T-helper 2 cell treated with Interferon-gamma antibody and Interleukin-4, amounts not matched to agents 100 ng/mL and 5 ng/mL, for 36 hours (primary cell): Measurements from ENCODE around the gene HOTAIR. TPM values are rescaled to one million over a fixed set of nuclear protein-coding genes. Genes with fewer than 3 reads are reported as not detected.

ENCODE experiments used
- intact Hi-C: fragments of 100-400 bp; cut with micrococcal nuclease; formaldehyde crosslinking; loops from one replicate; pipeline ENCODE4 v1.15.1; 2023
- total RNA-seq: library from RNA; stranded (reverse); gene quantifications from 2 replicates; pipeline ENCODE4 v1.2.3, GENCODE V29; 2022

HOTAIR gene
- total RNA-seq, 1 donor from 2014 or later: not detected

DNA sequence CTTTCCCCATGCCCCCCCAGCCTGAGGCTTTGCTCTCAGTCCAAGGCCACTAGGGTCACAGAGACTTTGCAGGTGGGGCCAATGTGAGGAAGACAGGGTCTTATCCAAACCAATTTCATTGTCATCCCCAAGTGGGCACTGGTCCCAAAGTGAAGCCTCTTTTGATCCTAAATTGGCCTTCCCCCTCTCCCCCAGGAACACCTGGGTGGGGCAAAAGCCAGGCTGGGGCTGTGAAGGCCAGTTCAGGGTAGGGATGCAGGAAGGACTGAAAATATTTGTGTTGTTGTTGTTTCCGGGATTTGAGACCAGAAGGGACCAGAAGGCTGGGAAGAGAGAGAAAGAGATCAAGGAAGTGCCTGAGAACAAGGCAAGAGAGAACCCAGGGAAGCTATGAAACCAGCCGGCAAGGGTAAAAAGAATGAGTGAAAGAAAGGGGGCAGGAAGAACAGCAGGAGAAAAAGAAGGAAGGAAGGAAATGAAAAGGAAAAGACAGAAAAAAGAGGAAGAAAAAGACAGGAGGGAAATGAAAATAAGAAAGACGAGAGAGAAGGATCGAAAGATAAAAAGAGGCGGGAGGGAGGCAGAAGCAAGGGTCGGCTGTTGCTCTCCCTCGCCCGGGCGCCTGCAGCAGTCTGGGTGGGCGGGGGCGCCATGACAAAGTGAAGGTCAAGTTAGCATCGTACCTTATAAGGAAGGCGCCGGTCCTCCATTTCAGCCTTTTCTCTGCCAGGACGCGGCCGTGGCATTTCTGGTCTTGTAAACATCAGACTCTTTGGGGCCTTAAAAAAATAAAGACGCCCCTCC is 9.3 kb downstream of the HOTAIR start:
- intact Hi-C loops: no loop called here

DNA sequence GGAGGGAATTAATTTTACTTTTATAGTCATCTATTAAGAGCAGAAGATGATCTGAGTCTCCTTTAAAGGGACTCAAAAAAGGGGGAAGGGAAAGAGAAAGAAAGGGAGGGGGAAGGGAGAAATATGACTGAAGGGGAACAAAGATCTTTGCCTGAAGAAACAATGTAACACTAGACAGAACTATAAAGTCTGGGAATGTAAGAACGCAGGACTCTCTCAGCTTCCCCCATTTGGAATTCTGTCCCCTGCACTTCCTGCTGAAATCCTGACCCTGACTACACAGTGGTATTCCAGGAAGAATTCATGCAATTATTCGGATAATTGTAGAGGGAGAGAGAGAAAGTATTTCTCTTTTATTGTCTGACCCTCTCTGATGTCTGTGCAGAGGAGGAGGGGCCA is 10.4 kb downstream of the HOTAIR start:
- intact Hi-C loops: loop anchor here (5.0 kb wide), 1 partner anchor 88 kb away; the partner anchor contains the start of gene HOXC4

- intact Hi-C loops: loop anchor here (5.0 kb wide), 1 partner anchor 89 kb away; the partner anchor contains the start of gene HOXC4
Observed at GRCh38 chr12:53963434-53964314, 11.1 kb downstream of the HOTAIR start.

GRCh38 chr12:53963005-53963404 is 11.7 kb downstream of the HOTAIR start:
- intact Hi-C loops: loop anchor here (5.0 kb wide), 1 partner anchor 89 kb away; the partner anchor contains the start of gene HOXC4

DNA sequence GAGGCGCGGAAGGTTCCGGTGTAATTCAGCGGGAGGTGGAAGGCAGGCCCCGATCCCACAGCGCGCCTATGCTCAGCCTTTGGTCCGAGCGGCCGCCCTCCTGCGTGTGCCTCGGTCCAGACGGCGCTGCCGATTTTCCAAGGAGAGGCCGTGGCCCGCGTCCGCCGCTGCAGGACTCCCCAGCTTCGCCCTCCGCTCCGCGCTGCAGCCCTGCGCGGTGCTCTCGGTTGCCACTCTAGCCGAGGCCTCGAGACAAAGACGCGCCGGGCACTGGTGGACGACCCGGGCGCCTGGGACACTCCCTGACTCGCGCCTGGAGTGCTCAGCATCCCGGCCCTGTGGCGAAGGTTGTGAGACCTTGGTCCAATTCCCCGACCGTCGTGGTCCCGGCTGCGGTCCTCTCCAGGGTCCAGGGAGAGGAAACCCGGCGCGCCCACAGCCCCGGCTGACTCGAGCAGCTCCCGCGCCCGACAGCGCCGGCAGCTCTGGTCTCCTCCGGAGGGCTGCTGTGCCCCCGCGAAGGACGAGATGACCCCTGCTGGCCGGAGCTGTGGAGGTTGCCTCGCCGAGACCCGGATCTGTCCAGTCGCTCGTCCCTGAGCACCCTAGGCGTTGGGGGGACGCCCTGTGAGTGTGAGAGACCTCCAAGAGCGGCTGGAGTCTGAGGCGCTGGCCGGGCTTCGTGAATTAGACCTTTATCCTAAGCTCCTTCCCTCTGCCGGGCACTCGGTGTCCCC is 13.6 kb downstream of the HOTAIR start:
- intact Hi-C loops: loop anchor here (5.0 kb wide), 1 partner anchor 91 kb away; the partner anchor contains the start of gene HOXC4

DNA sequence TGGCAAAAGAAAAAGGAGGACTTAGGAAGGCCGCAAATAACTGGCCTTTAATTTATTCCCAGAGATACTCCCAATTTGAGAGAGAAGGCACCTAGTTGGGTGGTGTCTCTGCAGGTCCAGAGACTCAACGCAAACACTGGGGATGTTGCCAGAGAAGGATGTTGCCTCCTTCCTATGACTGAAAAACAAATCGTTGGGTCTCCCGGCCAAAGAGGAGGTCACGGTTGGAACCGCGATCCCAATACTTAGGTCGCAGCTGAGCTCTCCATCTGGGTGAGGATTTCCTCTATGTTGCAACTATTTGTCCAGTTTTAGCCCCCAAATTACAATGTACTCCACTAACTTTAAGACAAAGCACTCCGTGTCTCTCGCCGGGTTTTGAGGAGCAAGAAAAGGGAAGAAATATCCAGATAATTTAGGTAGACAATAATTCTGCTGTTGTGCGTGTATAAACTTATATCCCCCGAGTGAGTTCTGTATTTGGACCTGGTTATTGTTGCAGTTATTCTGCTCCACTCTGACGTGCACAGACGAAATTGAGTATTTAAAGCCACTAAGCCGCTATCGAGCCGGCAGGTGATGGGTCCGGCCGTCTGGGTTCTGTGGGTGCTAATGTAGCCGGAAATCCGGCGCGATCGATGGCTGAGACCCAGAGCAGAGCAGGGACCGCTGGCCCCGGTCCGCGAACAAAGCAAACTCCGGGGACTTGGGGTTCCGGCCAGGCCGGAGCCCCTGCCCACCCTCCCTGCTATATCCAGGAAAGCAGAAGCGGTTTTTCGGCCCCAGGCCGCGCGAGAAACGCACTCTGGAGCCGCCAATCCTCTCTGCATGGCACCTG is 14.3 kb downstream of the HOTAIR start:
- intact Hi-C loops: loop anchor here (5.0 kb wide), 1 partner anchor 92 kb away; the partner anchor contains the start of gene HOXC4

DNA sequence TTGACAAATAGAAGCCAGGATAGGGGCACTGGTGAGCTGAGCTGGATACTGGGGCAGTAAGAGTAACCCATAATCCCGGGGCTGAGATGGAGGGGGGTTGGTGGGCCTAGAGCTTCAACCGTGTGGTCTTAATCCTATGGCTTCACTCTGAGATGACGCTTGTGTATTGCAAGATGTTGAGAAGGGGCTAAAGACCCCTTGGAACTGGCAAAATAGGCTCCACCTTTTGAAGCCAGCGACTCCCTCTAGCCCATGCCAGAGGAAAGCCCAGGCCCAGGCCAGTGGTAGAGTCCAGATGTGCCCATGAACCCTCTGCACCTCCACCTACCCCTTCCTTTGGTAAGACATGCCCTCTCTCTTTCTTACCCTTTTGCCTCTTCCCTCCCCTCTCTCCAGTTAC is 15.4 kb downstream of the HOTAIR start:
- intact Hi-C loops: no loop called here

DNA sequence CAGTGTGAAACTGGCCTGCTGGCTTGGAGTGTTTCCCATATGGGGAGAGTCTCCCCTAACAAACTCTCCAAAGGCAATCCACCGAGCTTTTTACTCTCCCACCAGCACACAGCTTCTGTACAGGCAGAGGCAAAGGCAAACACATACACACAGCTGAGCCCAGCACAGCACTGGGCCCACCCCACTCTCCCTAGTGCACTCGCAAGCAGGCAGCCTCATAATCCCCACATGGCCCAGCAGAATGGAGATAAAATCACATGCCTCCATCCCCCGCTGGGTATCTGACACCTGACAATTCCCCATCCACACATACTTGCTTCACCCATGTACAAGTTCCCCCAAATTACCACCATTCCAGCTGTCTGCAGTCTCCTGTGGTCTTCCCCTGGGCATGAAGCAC is 16.6 kb downstream of the HOTAIR start:
- intact Hi-C loops: no loop called here

DNA sequence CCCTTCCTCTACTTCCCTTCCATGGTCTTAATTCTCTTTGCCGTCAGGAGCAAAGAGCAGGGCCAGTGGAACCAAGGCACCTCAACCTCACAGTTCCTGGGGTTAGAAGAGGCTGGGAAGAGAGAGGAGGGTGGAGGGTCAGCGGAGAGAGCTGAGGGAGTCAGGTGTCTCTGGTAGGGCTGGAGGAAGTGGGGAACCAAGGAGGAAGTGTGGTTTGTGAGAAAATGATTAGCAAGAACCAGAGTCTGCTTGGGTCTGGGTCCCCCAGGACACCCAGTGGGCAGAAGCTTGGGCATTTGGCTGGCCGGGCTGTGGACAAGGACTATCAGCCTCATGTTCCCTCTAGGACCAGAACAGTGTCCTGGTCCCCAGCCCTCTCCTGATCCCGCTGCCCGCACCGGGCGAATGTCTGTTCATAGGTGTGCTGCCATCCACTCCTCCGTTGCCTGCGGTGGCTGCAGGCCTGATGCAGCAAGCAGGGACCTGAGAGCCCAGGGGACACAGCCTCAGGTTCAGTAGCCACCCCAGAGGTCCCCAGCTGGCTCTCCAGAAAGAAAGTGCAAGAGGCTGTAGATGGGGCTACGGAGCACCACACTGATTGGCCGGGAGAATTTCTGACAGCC is 17.7 kb downstream of the HOTAIR start:
- intact Hi-C loops: no loop called here

DNA sequence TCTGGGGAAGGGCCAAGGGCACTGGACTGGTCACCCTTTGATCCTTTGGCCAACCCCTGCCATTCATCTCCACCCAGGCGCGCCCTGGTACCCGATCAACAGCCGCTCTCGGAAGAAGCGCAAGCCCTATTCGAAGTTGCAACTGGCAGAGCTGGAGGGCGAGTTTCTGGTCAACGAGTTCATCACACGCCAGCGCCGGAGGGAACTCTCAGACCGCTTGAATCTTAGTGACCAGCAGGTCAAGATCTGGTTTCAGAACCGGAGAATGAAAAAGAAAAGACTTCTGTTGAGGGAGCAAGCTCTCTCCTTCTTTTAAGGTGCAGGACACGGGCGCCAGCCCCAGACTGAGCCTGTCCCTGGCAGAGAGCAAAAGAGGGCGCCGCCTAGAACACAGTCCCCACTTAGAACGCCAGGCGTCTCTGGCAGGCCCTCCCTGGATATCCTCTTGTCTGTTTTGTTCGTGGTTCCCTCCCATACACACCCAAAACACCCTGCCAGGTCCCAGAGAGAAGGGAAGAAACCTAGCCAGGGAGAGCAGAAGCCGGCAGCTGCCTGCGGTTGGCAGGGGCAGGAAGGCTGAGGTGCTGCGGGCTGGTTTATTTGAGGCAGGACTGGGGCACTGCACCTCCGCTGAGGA is 18.4 kb downstream of the HOTAIR start:
- intact Hi-C loops: no loop called here

- intact Hi-C loops: no loop called here
Observed at GRCh38 chr12:53955776-53956250, 18.9 kb downstream of the HOTAIR start.

GRCh38 chr12:53955036-53955775 is 19.5 kb downstream of the HOTAIR start:
- intact Hi-C loops: no loop called here

GRCh38 chr12:53954694-53955035 is 20.1 kb downstream of the HOTAIR start, which contains the start of gene HOXC12:
TSS of gene HOXC12 (plus strand) at chr12:53954903. CDS start at chr12:53954930, 27 bp downstream.
- intact Hi-C loops: loop anchor here (5.0 kb wide), 1 partner anchor 43 kb away; no protein-coding TSS in a partner anchor

- intact Hi-C loops: loop anchor here (2.0 to 5.0 kb wide), 2 partner anchors 21 to 43 kb away; partner anchors contain the start of gene HOTAIR
Observed at GRCh38 chr12:53953831-53954693, 20.7 kb downstream of the HOTAIR start.

GRCh38 chr12:53952871-53953734 is 21.7 kb downstream of the HOTAIR start:
- intact Hi-C loops: loop anchor here (2.0 to 5.0 kb wide), 2 partner anchors 22 to 44 kb away; partner anchors contain the start of gene HOTAIR

GRCh38 chr12:53952335-53952694 is 22.4 kb downstream of the HOTAIR start:
- intact Hi-C loops: loop anchor here (2.0 to 5.0 kb wide), 2 partner anchors 22 to 45 kb away; partner anchors contain the start of gene HOTAIR
